Measurements from ENCODE around the gene RNF123.

The RNF123 gene

GRCh38 chr3:49649576-49649975, 39.8 kb upstream of the RNF123 start:
- no peak for TF ChIP-seq REST (IDR thresholded peaks at IDR 0.05; ENCODE audit: insufficient read depth in 1 of 2, low read depth in 2 of 2, low read length in 2 of 2)
- no peak for TF ChIP-seq FOXP2 (optimal IDR thresholded peaks at IDR 0.05; ENCODE audit: borderline replicate concordance, extremely low read depth, extremely low read length, insufficient read depth)
- TF ChIP-seq TAF1 (IDR thresholded peaks at IDR 0.05; ENCODE audit: borderline replicate concordance, insufficient read depth, low read length) = no peak
- TF ChIP-seq SIN3A (IDR thresholded peaks at IDR 0.05; ENCODE audit: borderline replicate concordance, insufficient read depth, low read length) = no peak
- no peak for TF ChIP-seq POLR2AphosphoS5 (IDR thresholded peaks at IDR 0.05; ENCODE audit: low read depth, low read length)

DNA sequence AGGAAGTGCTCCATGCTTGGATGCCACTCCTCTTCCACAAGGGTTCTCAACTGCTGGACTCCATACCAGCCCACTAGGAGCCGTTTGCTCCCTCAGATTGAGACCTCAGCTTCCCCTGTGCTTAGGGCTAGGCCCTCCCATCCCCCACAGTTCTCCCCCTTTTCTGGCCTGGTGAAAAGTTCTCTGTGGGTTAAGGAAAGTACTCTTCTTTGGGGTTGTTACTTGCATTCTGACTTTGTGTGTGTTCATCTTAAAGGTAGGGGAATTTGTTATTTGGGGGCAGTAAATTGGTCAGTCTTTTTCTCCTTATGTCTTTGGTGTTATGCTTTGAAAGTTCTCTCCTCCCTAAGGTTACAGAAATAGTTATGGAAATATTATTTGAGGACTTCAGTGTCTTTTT, 39.2 kb upstream of the RNF123 start:
- TF ChIP-seq REST (IDR thresholded peaks at IDR 0.05; ENCODE audit: insufficient read depth in 1 of 2, low read depth in 2 of 2, low read length in 2 of 2) (no peak), TAF1 (IDR thresholded peaks at IDR 0.05; ENCODE audit: borderline replicate concordance, insufficient read depth, low read length) (no peak), SIN3A (IDR thresholded peaks at IDR 0.05; ENCODE audit: borderline replicate concordance, insufficient read depth, low read length) (no peak), POLR2AphosphoS5 (IDR thresholded peaks at IDR 0.05; ENCODE audit: low read depth, low read length) (no peak), FOXP2 (optimal IDR thresholded peaks at IDR 0.05; ENCODE audit: borderline replicate concordance, extremely low read depth, extremely low read length, insufficient read depth) (no peak)

- no peak for TF ChIP-seq FOXP2 (optimal IDR thresholded peaks at IDR 0.05; ENCODE audit: borderline replicate concordance, extremely low read depth, extremely low read length, insufficient read depth)
- no peak for TF ChIP-seq SIN3A (IDR thresholded peaks at IDR 0.05; ENCODE audit: borderline replicate concordance, insufficient read depth, low read length)
These were observed 38.7 kb upstream of the RNF123 start for GRCh38 chr3:49650637-49651036.

- TF ChIP-seq REST (IDR thresholded peaks at IDR 0.05; ENCODE audit: insufficient read depth in 1 of 2, low read depth in 2 of 2, low read length in 2 of 2) (no peak), SIN3A (IDR thresholded peaks at IDR 0.05; ENCODE audit: borderline replicate concordance, insufficient read depth, low read length) (no peak), FOXP2 (optimal IDR thresholded peaks at IDR 0.05; ENCODE audit: borderline replicate concordance, extremely low read depth, extremely low read length, insufficient read depth) (no peak), TAF1 (IDR thresholded peaks at IDR 0.05; ENCODE audit: borderline replicate concordance, insufficient read depth, low read length) (no peak), POLR2AphosphoS5 (IDR thresholded peaks at IDR 0.05; ENCODE audit: low read depth, low read length) (no peak)
These were observed 37.0 kb upstream of the RNF123 start for GRCh38 chr3:49652218-49652902.

DNA sequence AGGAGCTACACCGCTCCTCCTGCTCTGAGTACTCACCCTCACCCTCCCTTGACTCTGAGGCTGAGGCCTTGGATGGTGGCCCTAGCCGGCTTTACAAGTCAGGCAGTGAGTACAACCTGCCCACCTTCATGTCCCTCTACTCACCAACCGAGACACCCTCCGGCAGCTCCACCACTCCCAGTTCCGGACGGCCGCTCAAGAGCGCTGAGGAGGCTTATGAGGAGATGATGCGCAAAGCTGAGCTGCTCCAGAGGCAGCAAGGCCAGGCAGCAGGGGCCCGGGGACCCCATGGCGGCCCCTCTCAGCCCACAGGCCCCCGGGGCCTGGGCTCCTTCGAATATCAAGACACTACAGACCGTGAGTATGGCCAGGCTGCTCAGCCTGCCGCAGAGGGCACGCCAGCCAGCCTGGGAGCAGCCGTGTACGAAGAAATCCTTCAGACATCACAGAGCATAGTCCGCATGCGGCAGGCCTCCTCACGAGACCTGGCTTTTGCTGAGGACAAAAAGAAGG, 36.4 kb upstream of the RNF123 start:
- TF ChIP-seq SIN3A (IDR thresholded peaks at IDR 0.05; ENCODE audit: borderline replicate concordance, insufficient read depth, low read length) (no peak), REST (IDR thresholded peaks at IDR 0.05; ENCODE audit: insufficient read depth in 1 of 2, low read depth in 2 of 2, low read length in 2 of 2) (no peak), TAF1 (IDR thresholded peaks at IDR 0.05; ENCODE audit: borderline replicate concordance, insufficient read depth, low read length) (no peak), FOXP2 (optimal IDR thresholded peaks at IDR 0.05; ENCODE audit: borderline replicate concordance, extremely low read depth, extremely low read length, insufficient read depth) (no peak), POLR2AphosphoS5 (IDR thresholded peaks at IDR 0.05; ENCODE audit: low read depth, low read length) (no peak)

All from PFSK-1 (cell line).